Ovary (tissue), 3 donors: ENCODE measurements around the gene HIVEP3.

Source experiments
- CTCF ChIP-seq, 3 donors: fragments of 450-650 bp in 2 of 3; fragments of 200-600 bp in 1 of 3; IDR thresholded peaks; one replicate each; pipeline versions ENCODE4 v1.5.1 to v1.8.0; 2016 to 2022; ENCODE audit warnings: antibody characterized with exemption in 3 of 3, mild to moderate bottlenecking in 1 of 3
- POLR2A ChIP-seq: fragments of 450-650 bp; IDR thresholded peaks from one replicate; pipeline ENCODE4 v1.6.1; 2017; ENCODE audit warnings: antibody characterized with exemption, mild to moderate bottlenecking, moderate library complexity
- donor health status: DM: no; HTN: no; CAD: no.

- no peak for TF ChIP-seq CTCF (IDR thresholded peaks at IDR 0.05)
- no peak for TF ChIP-seq POLR2A
Observed at GRCh38 chr1:41492341-41492848, 426.3 kb downstream of the HIVEP3 start.
